DOHH2 (cell line): ENCODE measurements around the gene ALCAM.

Source experiments
- H3F3A ChIP-seq: fragments of 200-600 bp; sonication (generic), shearing (Covaris generic); 2 replicates; pipeline ENCODE4 v1.6.0; 2016; ENCODE audit warnings: antibody characterized with exemption, mild to moderate bottlenecking; ENCODE audit not compliant: control insufficient read depth, insufficient read depth
- H3K27ac ChIP-seq: fragments of 200-600 bp; sonication (generic); 2 replicates; pipeline ENCODE4 v1.5.1; 2014; ENCODE audit warnings: low read depth, mild to moderate bottlenecking, low read length, moderate library complexity
- H3K27me3 ChIP-seq: fragments of 200-600 bp; sonication (generic); 2 replicates; pipeline ENCODE4 v1.6.1; 2014; ENCODE audit warnings: mild to moderate bottlenecking, low read length, mixed read lengths; ENCODE audit not compliant: control insufficient read depth
- H3K36me3 ChIP-seq: fragments of 200-600 bp; sonication (generic); 2 replicates; pipeline ENCODE4 v1.6.1; 2014; ENCODE audit warnings: mild to moderate bottlenecking, low read length, moderate library complexity, mixed read lengths; ENCODE audit not compliant: control insufficient read depth
- H3K4me1 ChIP-seq: fragments of 200-600 bp; sonication (generic); 2 replicates; pipeline ENCODE4 v1.6.1; 2014; ENCODE audit warnings: mild to moderate bottlenecking, low read length, mixed read lengths; ENCODE audit not compliant: control insufficient read depth
- H3K4me2 ChIP-seq: fragments of 200-600 bp; sonication (generic); 2 replicates; pipeline ENCODE4 v1.6.0; 2014; ENCODE audit warnings: mild to moderate bottlenecking, low read length, moderate library complexity
- H3K4me3 ChIP-seq: fragments of 200-600 bp; sonication (generic); 2 replicates; pipeline ENCODE4 v1.5.1; 2014; ENCODE audit warnings: mild to moderate bottlenecking, low read length, mixed read lengths
- H3K79me2 ChIP-seq: fragments of 200-600 bp; sonication (generic); 2 replicates; pipeline ENCODE4 v1.6.1; 2014; ENCODE audit warnings: mild to moderate bottlenecking, low read length, mixed read lengths; ENCODE audit not compliant: control insufficient read depth
- H3K9me2 ChIP-seq: fragments of 200-600 bp; sonication (generic); replicated peaks from 2 replicates; pipeline ENCODE4 v1.6.1; 2014; ENCODE audit warnings: mild to moderate bottlenecking, low read length, mixed read lengths; ENCODE audit not compliant: control insufficient read depth
- H3K9me3 ChIP-seq: fragments of 200-600 bp; sonication (generic); 2 replicates; pipeline ENCODE4 v1.6.1; 2014; ENCODE audit warnings: antibody characterized with exemption, low read length, mixed read lengths; ENCODE audit not compliant: control insufficient read depth, insufficient read depth
- H4K20me1 ChIP-seq: fragments of 200-600 bp; sonication (generic); 2 replicates; pipeline ENCODE4 v1.6.0; 2014; ENCODE audit warnings: low read depth, mild to moderate bottlenecking, antibody characterized with exemption, low read length, moderate library complexity; ENCODE audit not compliant: control insufficient read depth, insufficient read depth
- EZH2phosphoT487 ChIP-seq: fragments of 200-600 bp; sonication (generic); IDR thresholded peaks from 2 replicates; pipeline ENCODE4 v1.6.1; 2017; ENCODE audit warnings: borderline replicate concordance, mild to moderate bottlenecking, antibody characterized with exemption, low read length, moderate library complexity, mixed read lengths
- TF ChIP-seq, protein P1 (sequence below): fragments of 200-600 bp; sonication (generic); IDR thresholded peaks from one replicate; pipeline ENCODE4 v1.5.1; 2014; ENCODE audit warnings: antibody characterized with exemption, mild to moderate bottlenecking, low read depth, low read length; ENCODE audit not compliant: poor library complexity, severe bottlenecking

Gene ALCAM

DNA sequence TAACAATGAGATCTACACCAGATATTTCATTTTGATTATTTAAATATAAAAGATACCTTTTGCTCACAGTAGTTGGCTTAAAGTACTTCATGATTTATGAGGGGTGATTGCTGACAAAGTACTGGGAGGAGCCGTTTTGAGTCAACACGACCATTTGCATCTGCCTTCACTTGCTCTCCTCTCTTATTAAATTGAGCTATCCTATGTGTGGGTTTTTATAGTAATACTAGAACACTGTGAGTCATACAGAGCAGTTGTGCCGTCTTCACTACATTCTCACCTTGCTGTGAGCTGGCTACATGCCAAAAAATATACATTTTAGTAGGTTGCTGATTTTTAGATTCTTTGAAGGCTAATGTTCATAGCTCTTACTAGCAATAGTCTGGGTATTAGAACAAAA lies 161.2 kb downstream of the ALCAM start:
- H4K20me1 ChIP-seq = no peaks in the 10 kb centered on the region
- H3K36me3 ChIP-seq = peaks cover 10% of the 10 kb centered on the region; the same call in 1 of the 2 replicates
- no peaks in the 10 kb centered on the region for H3F3A ChIP-seq
- no peak overlapping the region for H3K27ac ChIP-seq
- H3K4me3 ChIP-seq = no peak overlapping the region
- H3K27me3 ChIP-seq = no peaks in the 10 kb centered on the region
- H3K9me3 ChIP-seq = no peaks in the 10 kb centered on the region
- H3K79me2 ChIP-seq = no peaks in the 10 kb centered on the region
- TF ChIP-seq, protein P1, sequence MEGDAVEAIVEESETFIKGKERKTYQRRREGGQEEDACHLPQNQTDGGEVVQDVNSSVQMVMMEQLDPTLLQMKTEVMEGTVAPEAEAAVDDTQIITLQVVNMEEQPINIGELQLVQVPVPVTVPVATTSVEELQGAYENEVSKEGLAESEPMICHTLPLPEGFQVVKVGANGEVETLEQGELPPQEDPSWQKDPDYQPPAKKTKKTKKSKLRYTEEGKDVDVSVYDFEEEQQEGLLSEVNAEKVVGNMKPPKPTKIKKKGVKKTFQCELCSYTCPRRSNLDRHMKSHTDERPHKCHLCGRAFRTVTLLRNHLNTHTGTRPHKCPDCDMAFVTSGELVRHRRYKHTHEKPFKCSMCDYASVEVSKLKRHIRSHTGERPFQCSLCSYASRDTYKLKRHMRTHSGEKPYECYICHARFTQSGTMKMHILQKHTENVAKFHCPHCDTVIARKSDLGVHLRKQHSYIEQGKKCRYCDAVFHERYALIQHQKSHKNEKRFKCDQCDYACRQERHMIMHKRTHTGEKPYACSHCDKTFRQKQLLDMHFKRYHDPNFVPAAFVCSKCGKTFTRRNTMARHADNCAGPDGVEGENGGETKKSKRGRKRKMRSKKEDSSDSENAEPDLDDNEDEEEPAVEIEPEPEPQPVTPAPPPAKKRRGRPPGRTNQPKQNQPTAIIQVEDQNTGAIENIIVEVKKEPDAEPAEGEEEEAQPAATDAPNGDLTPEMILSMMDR = no peak
- TF ChIP-seq EZH2phosphoT487 = no peak
- no peak overlapping the region for H3K4me2 ChIP-seq
- no peaks in the 10 kb centered on the region for H3K9me2 ChIP-seq
- H3K4me1 ChIP-seq = no peaks in the 10 kb centered on the region

DNA sequence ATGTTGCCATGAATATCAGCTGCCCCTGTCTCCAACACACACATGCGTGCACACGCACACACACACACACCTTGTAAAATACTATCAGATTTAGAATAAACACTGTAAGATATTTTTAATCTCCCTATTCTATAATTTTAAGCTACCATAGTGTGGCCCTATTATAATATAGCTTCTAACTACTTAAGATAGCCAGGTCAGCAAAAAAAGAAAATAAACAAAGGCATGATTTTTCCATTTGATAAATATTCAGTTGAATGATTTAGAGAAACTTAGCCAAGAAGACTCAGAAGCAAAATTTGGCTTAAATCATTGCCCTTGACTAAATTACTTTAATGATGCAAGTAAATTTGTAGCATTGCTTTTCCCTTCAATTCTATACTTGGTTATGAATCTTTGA lies 162.2 kb downstream of the ALCAM start:
- no peaks in the 10 kb centered on the region for H3K79me2 ChIP-seq
- no peaks in the 10 kb centered on the region for H3K4me1 ChIP-seq
- no peaks in the 10 kb centered on the region for H3K27me3 ChIP-seq
- H3K27ac ChIP-seq = no peak overlapping the region
- H3F3A ChIP-seq = no peaks in the 10 kb centered on the region
- H3K4me3 ChIP-seq = no peak overlapping the region
- H3K36me3 ChIP-seq = peaks cover 10% of the 10 kb centered on the region; the same call in 1 of the 2 replicates
- H4K20me1 ChIP-seq = no peaks in the 10 kb centered on the region
- H3K9me2 ChIP-seq = no peaks in the 10 kb centered on the region
- no peaks in the 10 kb centered on the region for H3K9me3 ChIP-seq
- TF ChIP-seq, protein P1 = no peak
- TF ChIP-seq EZH2phosphoT487 = no peak
- no peak overlapping the region for H3K4me2 ChIP-seq

DNA sequence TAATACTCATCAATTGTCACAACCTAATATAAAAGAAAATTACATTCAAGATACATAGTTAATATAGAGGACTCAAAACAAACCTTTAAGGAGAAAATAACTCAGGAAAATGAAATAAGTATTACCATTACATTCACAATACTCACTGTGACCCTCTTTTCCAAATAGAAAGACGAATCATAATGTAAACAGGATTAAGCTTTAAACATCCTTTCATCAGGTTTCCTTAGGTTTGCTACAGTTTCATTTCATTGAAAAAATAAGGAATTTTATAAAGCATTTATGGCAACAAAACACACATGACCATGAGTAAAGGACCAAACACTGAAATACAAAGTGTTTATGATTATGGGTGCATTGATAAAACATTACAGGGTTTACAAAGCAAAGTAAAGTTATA lies 162.7 kb downstream of the ALCAM start:
- Histone ChIP-seq H3K4me1 (no peaks in the 10 kb centered on the region), H3K36me3 (peaks cover 10% of the 10 kb centered on the region; the same call in 1 of the 2 replicates), H3K4me2 (no peak overlapping the region), H3K79me2 (no peaks in the 10 kb centered on the region), H3F3A (no peaks in the 10 kb centered on the region), H3K27me3 (no peaks in the 10 kb centered on the region), H4K20me1 (no peaks in the 10 kb centered on the region), H3K4me3 (no peak overlapping the region), H3K27ac (no peak overlapping the region), H3K9me2 (no peaks in the 10 kb centered on the region), H3K9me3 (no peaks in the 10 kb centered on the region)
- no peak for TF ChIP-seq EZH2phosphoT487
- TF ChIP-seq, protein P1 = no peak
